Measurements from ENCODE around the gene KRT83.

Gene KRT83

GRCh38 chr12:52320784-52321400 is at the start of gene KRT83:
Gene KRT83 (minus strand): TSS chr12:52321398. CDS start chr12:52321335, 63 bp downstream.
- no peak for DNase-seq (ENCODE audit: low spot score)

GRCh38 chr12:52369809-52370208 is 48.6 kb upstream of the KRT83 start:
- DNase-seq (ENCODE audit: low spot score), result no peak

- DNase-seq (ENCODE audit: low spot score), result peak; percentile 58
These were observed 48.0 kb upstream of the KRT83 start for GRCh38 chr12:52369211-52369610.

GRCh38 chr12:52368508-52368907 is 47.3 kb upstream of the KRT83 start:
- DNase-seq (ENCODE audit: low spot score), result no peak

GRCh38 chr12:52367876-52368275 is 46.7 kb upstream of the KRT83 start:
- no peak for DNase-seq (ENCODE audit: low spot score)

GRCh38 chr12:52366738-52367485 is 45.7 kb upstream of the KRT83 start, which contains the start of gene KRT85:
Gene KRT85 (minus strand): TSS chr12:52367481. CDS start chr12:52367405, 76 bp downstream.
- DNase-seq (ENCODE audit: low spot score), result no peak

GRCh38 chr12:52364901-52365489 is 43.8 kb upstream of the KRT83 start:
- DNase-seq (ENCODE audit: low spot score), result no peak

GRCh38 chr12:52364061-52364460 is 42.9 kb upstream of the KRT83 start:
- no peak for DNase-seq (ENCODE audit: low spot score)

GRCh38 chr12:52363111-52363679 is 42.0 kb upstream of the KRT83 start:
- no peak for DNase-seq (ENCODE audit: low spot score)

GRCh38 chr12:52362118-52362726 is 41.0 kb upstream of the KRT83 start:
- no peak for DNase-seq (ENCODE audit: low spot score)

GRCh38 chr12:52361553-52361952 is 40.4 kb upstream of the KRT83 start:
- DNase-seq (ENCODE audit: low spot score), result no peak

- DNase-seq (ENCODE audit: low spot score), result no peak
These were observed 39.6 kb upstream of the KRT83 start for GRCh38 chr12:52360663-52361271.

GRCh38 chr12:52360106-52360662 is 39.0 kb upstream of the KRT83 start:
- no peak for DNase-seq (ENCODE audit: low spot score)

GRCh38 chr12:52359621-52360061 is 38.4 kb upstream of the KRT83 start:
- DNase-seq (ENCODE audit: low spot score), result no peak

GRCh38 chr12:52358575-52359350 is 37.6 kb upstream of the KRT83 start:
- DNase-seq (ENCODE audit: low spot score), result no peak

GRCh38 chr12:52356762-52357580 is 35.8 kb upstream of the KRT83 start:
- DNase-seq (ENCODE audit: low spot score), result no peak

- DNase-seq (ENCODE audit: low spot score), result no peak
These were observed 35.0 kb upstream of the KRT83 start for GRCh38 chr12:52356031-52356761.

GRCh38 chr12:52355176-52355575 is 34.0 kb upstream of the KRT83 start:
- DNase-seq (ENCODE audit: low spot score), result no peak

- DNase-seq (ENCODE audit: low spot score), result no peak
These were observed 33.0 kb upstream of the KRT83 start for GRCh38 chr12:52354200-52354599.
